SK-N-MC (cell line): ENCODE measurements around the gene DNAH9.
"Not testable (repeated sequence)": the region's sequence is repeated elsewhere in the genome, so short reads cannot be mapped to it uniquely, and the experiment has no call there.

Experiments
- DNase-seq: peaks from one replicate; pipeline ENCODE4 v3.0.0-alpha.2; 2011; ENCODE audit warnings: low read depth, low spot score
- H3K27ac ChIP-seq: fragments of 200-600 bp; sonication (generic); 2 replicates; pipeline ENCODE4 v1.5.1; 2016; ENCODE audit warnings: mixed run types
- H3K36me3 ChIP-seq: fragments of 200-600 bp; sonication (generic); 2 replicates; pipeline ENCODE4 v1.6.1; 2017; ENCODE audit warnings: antibody characterized with exemption, low read length, mixed read lengths; ENCODE audit not compliant: insufficient read depth
- H3K4me3 ChIP-seq: fragments of 200-600 bp; sonication (generic); 2 replicates; pipeline ENCODE4 v1.5.1; 2016
- H3K9ac ChIP-seq: fragments of 200-600 bp; sonication (generic); 2 replicates; pipeline ENCODE4 v1.8.0; 2017; ENCODE audit warnings: mixed run types, mixed read lengths; ENCODE audit not compliant: insufficient read length
- H3K9me3 ChIP-seq: fragments of 200-600 bp; sonication (generic); 2 replicates; pipeline ENCODE4 v1.6.1; 2017; ENCODE audit warnings: low read depth, mild to moderate bottlenecking, antibody characterized with exemption, low read length, moderate library complexity, mixed read lengths
- EZH2 ChIP-seq: fragments of 200-600 bp; sonication (generic); IDR thresholded peaks from one replicate; pipeline ENCODE4 v1.6.1; 2017; ENCODE audit warnings: antibody characterized with exemption
- FOXP2 ChIP-seq: optimal IDR thresholded peaks from 2 replicates; pipeline ENCODE3; 2011; ENCODE audit warnings: mild to moderate bottlenecking, moderate library complexity; ENCODE audit not compliant: insufficient read depth; ENCODE audit errors: extremely low read length, control extremely low read depth
- POLR2AphosphoS5 ChIP-seq: IDR thresholded peaks from 2 replicates; pipeline ENCODE4 v1.6.1; 2012; ENCODE audit warnings: mild to moderate bottlenecking, low read depth, low read length, borderline replicate concordance

Gene DNAH9

DNA sequence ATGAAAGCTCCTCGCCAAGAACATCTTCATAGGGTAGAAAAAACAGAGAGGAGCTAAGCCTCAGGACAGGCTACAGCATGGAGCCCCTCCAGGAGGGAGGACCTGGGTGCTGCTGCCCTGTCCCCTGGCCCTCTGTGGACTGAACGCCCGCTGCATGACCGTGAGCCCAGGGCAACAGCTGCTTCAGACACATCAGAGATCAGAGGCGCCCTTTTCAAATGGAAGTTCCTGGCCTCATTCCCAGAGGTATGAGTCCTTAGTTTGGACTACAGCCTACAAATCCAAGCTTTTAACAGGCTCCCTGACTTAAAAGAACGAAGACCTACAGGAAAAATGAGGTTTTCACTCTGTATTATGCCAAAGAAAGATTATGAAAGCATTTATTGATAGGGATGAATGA, 350.5 kb downstream of the DNAH9 start:
- Histone ChIP-seq H3K9ac (no peak overlapping the region), H3K9me3 (peaks cover 3% of the 10 kb centered on the region; the same call in 1 of the 2 replicates), H3K27ac (no peak overlapping the region), H3K36me3 (no peaks in the 10 kb centered on the region), H3K4me3 (no peak overlapping the region)
- TF ChIP-seq FOXP2 = no peak
- TF ChIP-seq EZH2 = no peak
- TF ChIP-seq POLR2AphosphoS5 = no peak
- DNase-seq = no peak

DNA sequence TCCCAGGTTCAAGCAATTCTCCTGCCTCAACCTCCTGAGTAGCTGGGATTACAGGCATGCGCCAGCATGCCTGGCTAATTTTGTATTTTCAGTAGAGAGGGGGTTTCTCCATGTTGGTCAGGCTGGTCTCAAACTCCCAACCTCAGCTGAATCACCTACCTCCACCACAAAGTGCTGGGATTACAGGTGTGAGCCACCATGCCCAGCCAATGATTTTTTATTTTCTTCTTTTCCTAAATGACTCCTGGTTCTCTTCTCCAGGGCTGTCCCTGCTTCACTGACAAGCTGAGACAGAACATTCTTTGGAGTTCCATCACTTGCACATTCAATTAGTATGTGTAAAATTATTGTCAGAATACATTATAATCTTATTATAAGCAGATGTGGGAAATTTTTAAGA, 351.3 kb downstream of the DNAH9 start:
- H3K4me3 ChIP-seq, H3K9me3 ChIP-seq, H3K27ac ChIP-seq, DNase-seq, H3K9ac ChIP-seq, H3K36me3 ChIP-seq: not testable (repeated sequence)

DNA sequence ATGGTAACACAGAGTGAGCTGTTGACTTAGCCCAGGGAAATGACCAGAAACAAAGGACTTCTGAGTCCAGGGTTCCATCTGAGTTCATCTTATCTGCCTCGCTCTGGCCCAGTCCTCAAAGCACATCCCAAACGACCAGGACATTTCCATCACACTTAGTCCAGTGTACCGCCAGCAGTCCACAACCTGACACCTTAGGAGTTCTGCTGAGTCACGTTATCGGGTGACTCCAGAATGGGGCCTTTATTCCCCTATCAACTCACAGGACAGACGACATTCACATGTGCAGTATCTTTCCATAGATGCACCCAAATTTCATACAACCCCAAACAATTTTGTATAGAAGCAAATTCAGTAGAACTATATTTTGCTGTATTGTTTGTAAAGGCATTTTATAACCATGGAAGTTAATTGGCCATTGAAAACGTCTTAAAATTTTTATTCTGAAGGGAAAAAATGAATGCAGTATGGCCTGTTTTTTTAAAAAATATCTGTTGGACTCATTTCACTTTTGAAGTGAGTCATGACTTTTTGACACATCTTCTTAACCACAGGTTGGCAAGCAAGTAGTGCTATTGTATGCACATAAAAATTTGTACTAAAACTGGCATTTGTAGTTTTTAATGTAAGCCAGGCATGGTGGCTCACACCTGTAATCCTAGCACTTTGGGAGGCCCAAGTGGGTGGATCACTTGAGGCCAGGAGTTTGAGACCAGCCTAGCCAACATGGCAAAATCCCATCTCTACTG, 352.7 kb downstream of the DNAH9 start:
- Histone ChIP-seq H3K9me3 (peaks cover 3% of the 10 kb centered on the region; the same call in 1 of the 2 replicates), H3K4me3 (no peak overlapping the region), H3K9ac (no peak overlapping the region), H3K27ac (no peak overlapping the region), H3K36me3 (no peaks in the 10 kb centered on the region)
- DNase-seq = no peak
- TF ChIP-seq POLR2AphosphoS5 (no peak), FOXP2 (no peak)

DNA sequence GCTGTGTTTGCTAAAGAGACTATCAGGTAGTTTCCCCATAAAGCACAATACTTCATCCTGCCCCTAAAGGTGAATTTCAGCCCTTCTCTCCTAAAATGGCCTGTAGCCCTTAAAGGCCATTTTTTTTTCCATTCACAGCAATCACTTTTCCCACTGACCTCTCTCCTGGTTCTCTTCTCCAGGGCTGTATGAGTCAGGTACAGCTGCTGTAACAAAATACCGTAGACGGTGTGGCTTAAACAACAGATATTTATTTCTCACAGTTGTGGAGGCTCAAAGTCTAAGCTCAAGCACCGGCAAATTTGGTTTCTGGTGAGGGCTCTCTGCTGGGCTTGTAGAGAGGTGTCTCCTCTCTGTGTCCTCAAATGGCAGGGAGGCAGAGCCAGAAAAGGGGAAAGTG, 354.3 kb downstream of the DNAH9 start:
- no peak overlapping the region for H3K9ac ChIP-seq
- no peak overlapping the region for H3K27ac ChIP-seq
- H3K4me3 ChIP-seq = no peak overlapping the region
- H3K9me3 ChIP-seq = peaks cover 3% of the 10 kb centered on the region; the same call in 1 of the 2 replicates
- H3K36me3 ChIP-seq = no peaks in the 10 kb centered on the region
- TF ChIP-seq EZH2 (no peak), POLR2AphosphoS5 (no peak), FOXP2 (no peak)
- DNase-seq = no peak

DNA sequence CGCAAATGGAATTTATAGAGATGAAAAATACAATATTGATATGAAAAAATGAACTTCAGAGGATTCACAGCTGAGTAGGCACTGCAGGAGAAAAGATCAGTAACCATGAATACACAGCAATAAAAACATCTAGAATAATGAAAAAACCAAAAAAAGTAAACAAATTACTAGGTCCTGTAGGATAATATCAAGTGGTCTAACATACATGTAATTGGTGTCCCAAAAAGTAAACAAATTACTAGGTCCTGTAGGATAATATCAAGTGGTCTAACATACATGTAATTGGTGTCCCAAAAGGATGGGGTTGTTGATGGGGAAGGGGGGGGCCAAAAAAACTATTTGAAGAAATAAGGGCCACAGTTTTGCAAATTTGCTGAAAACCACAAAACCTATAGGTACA, 355.7 kb downstream of the DNAH9 start:
- Histone ChIP-seq H3K27ac (no peak overlapping the region), H3K36me3 (no peaks in the 10 kb centered on the region), H3K4me3 (no peak overlapping the region), H3K9ac (no peak overlapping the region), H3K9me3 (peaks cover 3% of the 10 kb centered on the region; the same call in 1 of the 2 replicates)
- DNase-seq = no peak
- TF ChIP-seq EZH2 (no peak), POLR2AphosphoS5 (no peak), FOXP2 (no peak)

DNA sequence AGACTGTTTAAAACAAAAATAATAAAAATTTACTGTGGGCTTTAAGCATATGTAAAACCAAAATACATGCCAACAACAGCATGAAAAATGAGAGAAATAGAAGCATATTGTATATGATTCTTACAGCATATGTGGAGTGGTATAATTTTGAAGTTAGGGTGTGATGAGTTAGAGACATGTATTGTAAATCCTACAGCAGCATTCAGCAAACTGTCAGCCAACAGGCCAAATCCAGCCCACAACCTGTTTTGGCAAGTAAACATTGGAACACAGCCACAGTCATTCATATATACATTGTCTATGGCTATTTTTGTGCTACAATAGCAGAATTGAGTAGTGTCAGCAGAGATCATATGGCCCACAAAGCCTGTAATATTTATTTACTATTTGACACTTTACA, 356.7 kb downstream of the DNAH9 start:
- no peak for DNase-seq
- no peak for TF ChIP-seq EZH2
- TF ChIP-seq FOXP2 = no peak
- no peak for TF ChIP-seq POLR2AphosphoS5
- Histone ChIP-seq H3K9me3 (peaks cover 3% of the 10 kb centered on the region; the same call in 1 of the 2 replicates), H3K4me3 (no peak overlapping the region), H3K9ac (no peak overlapping the region), H3K27ac (no peak overlapping the region), H3K36me3 (no peaks in the 10 kb centered on the region)

DNA sequence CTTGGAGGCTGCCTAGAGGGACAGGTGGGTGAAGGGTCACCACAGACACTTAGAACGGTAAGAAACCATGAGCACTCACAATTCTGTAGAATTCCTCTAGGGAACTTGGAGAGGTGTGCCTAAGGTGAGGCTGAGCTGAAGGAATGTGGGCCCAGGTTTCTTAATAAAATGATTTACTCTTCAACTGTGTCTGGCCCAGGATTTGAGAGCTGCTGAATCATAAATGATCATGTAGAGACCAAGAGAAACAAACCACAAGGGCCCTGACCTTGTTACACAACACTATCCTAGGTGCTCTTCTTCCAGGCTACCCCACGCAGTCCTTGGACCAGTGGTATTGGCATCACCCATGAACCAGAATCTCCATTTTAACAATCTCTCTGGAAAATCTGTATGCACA, 371.3 kb downstream of the DNAH9 start:
- no peak overlapping the region for H3K4me3 ChIP-seq
- H3K36me3 ChIP-seq = no peaks in the 10 kb centered on the region
- TF ChIP-seq FOXP2 (no peak), EZH2 (no peak), POLR2AphosphoS5 (no peak)
- H3K9ac ChIP-seq = no peak overlapping the region
- no peak for DNase-seq
- H3K27ac ChIP-seq = no peak overlapping the region
- no peaks in the 10 kb centered on the region for H3K9me3 ChIP-seq

DNA sequence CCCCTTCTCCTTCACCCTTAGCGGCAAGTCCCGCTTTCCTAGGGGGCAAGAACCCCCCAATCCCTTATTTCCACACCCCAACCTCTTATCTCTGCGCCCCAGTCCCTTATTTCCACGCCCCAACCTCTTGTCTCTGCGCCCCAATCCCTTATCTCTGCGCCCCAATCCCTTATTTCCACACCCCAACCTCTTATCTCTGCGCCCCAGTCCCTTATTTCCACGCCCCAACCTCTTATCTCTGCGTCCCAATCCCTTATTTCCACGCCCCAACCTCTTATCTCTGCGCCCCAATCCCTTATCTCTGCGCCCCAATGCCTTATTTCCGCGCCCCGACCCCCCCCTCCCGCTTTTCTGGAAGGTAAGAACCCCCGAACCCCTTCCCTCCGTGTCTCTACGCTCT, 374.5 kb downstream of the DNAH9 start:
- not testable (repeated sequence) for H3K9ac ChIP-seq, H3K36me3 ChIP-seq, H3K27ac ChIP-seq, DNase-seq, H3K9me3 ChIP-seq, H3K4me3 ChIP-seq

DNA sequence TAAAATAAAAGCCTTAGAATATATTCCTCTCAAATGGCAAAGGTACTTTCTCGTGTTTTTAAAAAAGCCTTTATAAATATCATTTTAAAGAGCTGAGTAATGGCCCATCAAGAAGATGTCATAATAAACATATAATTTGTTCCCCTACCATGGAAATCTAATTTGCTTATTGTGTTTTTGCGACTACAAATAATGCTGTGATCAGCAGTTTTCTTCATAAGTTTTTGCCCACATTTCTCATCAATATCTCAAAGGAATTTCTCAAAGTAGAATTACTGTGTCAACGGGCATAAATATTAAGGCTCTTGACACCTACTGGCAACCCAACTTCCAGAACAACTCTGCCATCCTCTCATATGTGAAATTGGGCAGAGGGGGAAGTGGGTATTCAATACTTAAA, 381.5 kb downstream of the DNAH9 start:
- Histone ChIP-seq H3K4me3 (no peak overlapping the region), H3K36me3 (peaks cover 27% of the 10 kb centered on the region), H3K9ac (no peak overlapping the region), H3K27ac (no peak overlapping the region), H3K9me3 (no peaks in the 10 kb centered on the region)
- no peak for TF ChIP-seq POLR2AphosphoS5
- no peak for TF ChIP-seq EZH2
- TF ChIP-seq FOXP2 = no peak
- no peak for DNase-seq
